Transverse colon (tissue), 3 donors: Measurements from ENCODE around the gene LOC128125822.
A peak's percentile ranks its signal among the peaks of the same experiment; 100 is the strongest.

Experiments
- CTCF ChIP-seq, 5 experiments: fragments of 200-600 bp in 3 of 5; fragments of 450-650 bp in 2 of 5; sonication (generic) in 3 of 5; IDR thresholded peaks; 1 replicate in 2 of 5; 2 replicates in 3 of 5; pipeline ENCODE4 v1.5.1; 2016 to 2017; ENCODE audit warnings: antibody characterized with exemption in 5 of 5, inconsistent platforms in 3 of 5, mild to moderate bottlenecking in 2 of 5, moderate library complexity in 1 of 5
- EP300 ChIP-seq: sonication (generic); formaldehyde crosslinking; IDR thresholded peaks from one replicate; pipeline ENCODE4 v1.6.1; 2017; ENCODE audit warnings: antibody characterized with exemption, low read depth
- POLR2A ChIP-seq: fragments of 450-650 bp; IDR thresholded peaks from one replicate; pipeline ENCODE4 v1.6.1; 2016; ENCODE audit warnings: antibody characterized with exemption, mild to moderate bottlenecking, moderate library complexity

- TF ChIP-seq EP300 (peak; percentile 89), CTCF (IDR thresholded peaks at IDR 0.05) (no peak), POLR2A (peak; percentile 99)
These were observed at the start of gene LOC128125822, which contains the start of gene PTP4A1 for GRCh38 chr6:63572044-63572746.
